Esophagus muscularis mucosa (tissue), 4 donors: ENCODE results near the gene SLC35B3. TPM values are rescaled to one million over a fixed set of nuclear protein-coding genes. Genes with fewer than 3 reads are reported as not detected.
"Not testable (repeated sequence)": the region's sequence is repeated elsewhere in the genome, so short reads cannot be mapped to it uniquely, and the experiment has no call there.

ENCODE experiments used
- DNase-seq: peaks from one replicate; pipeline ENCODE4 v3.0.0-alpha.2; 2017; ENCODE audit errors: extremely low spot score
- H3K27ac ChIP-seq, 4 donors: fragments of 200-600 bp; sonication (generic); replicated peaks in 1 of 4; 1 replicate in 3 of 4; 2 replicates in 1 of 4; pipeline ENCODE4 v1.5.1; 2016 to 2019; ENCODE audit warnings: mild to moderate bottlenecking in 1 of 4
- H3K27me3 ChIP-seq, 4 donors: fragments of 200-600 bp; sonication (generic); one replicate each; pipeline versions ENCODE4 v1.5.1 to v1.6.0; 2016 to 2019
- H3K36me3 ChIP-seq, 4 donors: fragments of 200-600 bp; sonication (generic); one replicate each; pipeline ENCODE4 v1.5.1; 2016 to 2019
- H3K4me1 ChIP-seq, 4 donors: fragments of 200-600 bp; sonication (generic); one replicate each; pipeline ENCODE4 v1.5.1; 2016 to 2019
- H3K4me3 ChIP-seq, 4 donors: fragments of 200-600 bp; sonication (generic); 1 replicate in 2 of 4; 2 replicates in 2 of 4; pipeline ENCODE4 v1.5.1; 2016 to 2019; ENCODE audit warnings: mild to moderate bottlenecking in 4 of 4, moderate library complexity in 1 of 4
- H3K9me3 ChIP-seq, 4 donors: fragments of 200-600 bp; sonication (generic); 1 replicate in 3 of 4; 2 replicates in 1 of 4; pipeline ENCODE4 v1.5.1; 2016 to 2019
- CTCF ChIP-seq, 3 experiments: fragments of 200-600 bp in 2 of 3; fragments of 450-650 bp in 1 of 3; sonication (generic) in 2 of 3; IDR thresholded peaks; one replicate each; pipeline ENCODE4 v1.5.1; 2017 to 2019; ENCODE audit warnings: antibody characterized with exemption in 3 of 3, mild to moderate bottlenecking in 2 of 3, moderate library complexity in 1 of 3
- EP300 ChIP-seq: sonication (generic); formaldehyde crosslinking; IDR thresholded peaks from one replicate; pipeline ENCODE4 v1.6.1; 2017; ENCODE audit warnings: antibody characterized with exemption
- POLR2A ChIP-seq: fragments of 450-650 bp; IDR thresholded peaks from one replicate; pipeline ENCODE4 v1.6.1; 2017; ENCODE audit warnings: antibody characterized with exemption, moderate library complexity, mild to moderate bottlenecking, low read depth
- POLR2AphosphoS5 ChIP-seq, 2 donors: sonication (generic); formaldehyde crosslinking; IDR thresholded peaks; one replicate each; pipeline ENCODE4 v1.6.1; 2017; ENCODE audit warnings: antibody characterized with exemption in 2 of 2
- WGBS: methylation state at CpG from one replicate; pipeline ENCODE4 v1.1.5; 2018; 5-methylcytosine and 5-hydroxymethylcytosine counted together
- intact Hi-C: fragments of 100-400 bp; cut with DNase I; formaldehyde crosslinking; loops from one replicate; pipeline ENCODE4 v1.15.1; 2023
- total RNA-seq, 4 donors: library from RNA; depleted of rRNA; stranded (reverse); fragments of >200 nt; gene quantifications; one replicate each; pipeline versions ENCODE4 v1.1.0 to v1.2.1, GENCODE V29; 2016

Gene SLC35B3
- total RNA-seq, 4 donors from 2014 or later, result 12.1 to 16.6 (median 13.8) TPM

GRCh38 chr6:8420031-8420588 lies 15.2 kb downstream of the SLC35B3 start:
- intact Hi-C loops, result no loop called here
- Histone ChIP-seq H3K27me3 (no peaks in the 10 kb centered on the region), H3K4me3 (no peak overlapping the region), H3K9me3 (no peaks in the 10 kb centered on the region), H3K27ac (no peak overlapping the region), H3K4me1 (no peaks in the 10 kb centered on the region), H3K36me3 (peaks cover 14 to 75% (median 44%) of the 10 kb centered on the region in 4 donors)
- no peak for TF ChIP-seq CTCF (IDR thresholded peaks at IDR 0.05)
- no peak for DNase-seq
- WGBS, result 87% methylated on average over 3 of the region's 3 CpGs

GRCh38 chr6:8415913-8416312 lies 19.4 kb downstream of the SLC35B3 start:
- WGBS, result 95% methylated on average over 2 of the region's 2 CpGs
- TF ChIP-seq POLR2A (no peak), CTCF (IDR thresholded peaks at IDR 0.05) (no peak), EP300 (no peak), POLR2AphosphoS5 (IDR thresholded peaks at IDR 0.05) (no peak)
- H3K27me3 ChIP-seq, result no peaks in the 10 kb centered on the region

GRCh38 chr6:8415280-8415679 lies 20.1 kb downstream of the SLC35B3 start:
- Histone ChIP-seq H3K27ac (no peak overlapping the region), H3K36me3 (peaks cover 41 to 86% (median 58%) of the 10 kb centered on the region in 4 donors), H3K27me3 (no peaks in the 10 kb centered on the region), H3K4me1 (no peaks in the 10 kb centered on the region), H3K4me3 (no peak overlapping the region), H3K9me3 (no peaks in the 10 kb centered on the region)
- intact Hi-C loops, result no loop called here
- no peak for TF ChIP-seq POLR2AphosphoS5 (IDR thresholded peaks at IDR 0.05)
- 91% methylated on average over 3 of the region's 3 CpGs for WGBS
- DNase-seq, result no peak

More at GRCh38 chr6:8415913-8416312, 19.4 kb downstream of the SLC35B3 start:
- DNase-seq, result no peak
- Histone ChIP-seq H3K9me3 (no peaks in the 10 kb centered on the region), H3K4me3 (no peak overlapping the region), H3K27ac (no peak overlapping the region), H3K4me1 (no peaks in the 10 kb centered on the region), H3K36me3 (peaks cover 39 to 86% (median 57%) of the 10 kb centered on the region in 4 donors)
- intact Hi-C loops, result no loop called here

DNA sequence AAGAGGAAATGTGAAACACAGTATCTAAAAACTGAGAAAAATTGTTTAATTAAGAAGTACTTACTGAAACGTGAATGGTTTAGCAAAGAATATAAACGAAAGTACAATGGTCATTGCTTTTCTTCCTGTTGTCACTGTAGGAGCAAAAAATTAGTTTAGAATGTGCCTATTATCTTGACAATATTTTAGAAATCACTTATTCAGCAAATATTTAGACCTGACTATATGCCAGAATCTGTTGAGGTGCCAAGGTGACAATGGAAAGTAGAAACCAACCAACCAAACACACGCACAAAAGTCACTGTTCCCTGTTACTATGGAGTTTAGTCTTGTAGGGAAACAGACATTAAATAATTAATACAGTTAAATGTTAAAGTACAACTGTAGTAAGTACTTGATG lies 20.5 kb downstream of the SLC35B3 start:
- TF ChIP-seq CTCF (IDR thresholded peaks at IDR 0.05), result no peak
- no peak for TF ChIP-seq EP300
- no peak for TF ChIP-seq POLR2A
- no peak for TF ChIP-seq POLR2AphosphoS5 (IDR thresholded peaks at IDR 0.05)
- peaks cover 41 to 86% (median 60%) of the 10 kb centered on the region in 4 donors for H3K36me3 ChIP-seq
- intact Hi-C loops, result no loop called here
- H3K4me3 ChIP-seq, result no peak overlapping the region
- no peaks in the 10 kb centered on the region for H3K9me3 ChIP-seq
- no peaks in the 10 kb centered on the region for H3K27me3 ChIP-seq
- H3K27ac ChIP-seq, result no peak overlapping the region
- WGBS, result 86% methylated on average over 3 of the region's 3 CpGs
- H3K4me1 ChIP-seq, result no peaks in the 10 kb centered on the region
- DNase-seq, result no peak

DNA sequence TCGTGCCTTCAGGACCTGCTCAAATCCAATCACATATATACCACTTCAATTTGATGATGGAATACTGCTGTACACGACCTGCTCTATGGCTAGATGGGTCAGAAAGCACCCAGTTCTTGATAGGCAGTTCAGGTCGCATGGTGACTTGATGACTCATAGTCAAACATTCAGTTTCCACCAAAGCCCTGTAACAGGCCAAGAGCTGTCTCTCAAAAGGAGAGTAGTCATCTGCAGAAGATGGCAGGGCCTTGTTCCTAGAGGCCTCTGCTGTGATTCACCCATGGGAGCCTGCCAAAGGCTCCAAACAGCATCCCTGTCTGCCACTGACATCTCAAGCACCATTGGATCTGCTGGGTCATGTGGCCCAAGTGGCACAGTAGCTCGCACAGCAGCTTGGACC lies 29.4 kb downstream of the SLC35B3 start:
- H3K9me3 ChIP-seq, intact Hi-C loops, DNase-seq, H3K4me1 ChIP-seq, H3K4me3 ChIP-seq, H3K27ac ChIP-seq, H3K27me3 ChIP-seq: not testable (repeated sequence)
- H3K36me3 ChIP-seq, result peaks cover 10 to 27% (median 14%) of the 10 kb centered on the region in 4 donors
- WGBS, result 83% methylated on average over 3 of the region's 4 CpGs

DNA sequence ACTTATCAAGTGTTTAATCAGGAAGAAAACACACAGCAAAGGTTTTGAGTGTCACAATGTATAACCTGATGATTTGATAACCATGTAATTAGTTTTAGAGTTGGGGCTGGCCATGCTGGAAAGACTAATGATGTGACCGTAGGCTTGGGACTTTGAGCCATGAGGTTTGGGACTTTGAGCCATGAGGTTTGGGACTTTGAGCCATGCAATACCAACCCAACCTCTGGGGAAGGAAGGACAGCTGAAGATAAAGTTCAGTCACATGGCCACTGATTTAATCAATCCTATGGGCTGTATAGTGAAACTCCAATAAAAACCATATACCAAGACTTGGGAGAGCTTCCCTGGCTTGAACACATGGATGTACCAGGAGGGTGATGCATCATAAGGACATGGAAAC lies 32.8 kb downstream of the SLC35B3 start:
- intact Hi-C loops, result no loop called here
- no peak for TF ChIP-seq POLR2AphosphoS5 (IDR thresholded peaks at IDR 0.05)
- TF ChIP-seq EP300, result no peak
- TF ChIP-seq POLR2A, result no peak
- TF ChIP-seq CTCF (IDR thresholded peaks at IDR 0.05), result no peak
- DNase-seq, result no peak
- H3K27me3 ChIP-seq, result no peaks in the 10 kb centered on the region
- no peak overlapping the region for H3K27ac ChIP-seq
- no peaks in the 10 kb centered on the region for H3K36me3 ChIP-seq
- H3K4me1 ChIP-seq, result no peaks in the 10 kb centered on the region
- H3K9me3 ChIP-seq, result no peaks in the 10 kb centered on the region
- 74% methylated on average over 1 of the region's 1 CpG for WGBS
- no peak overlapping the region for H3K4me3 ChIP-seq
